GM21786 (cell line): ENCODE measurements around the gene TIMP4.

Source experiments
- ATAC-seq: cut with Tn5 transposase; IDR thresholded peaks from one replicate; pipeline ENCODE4 v1.9.1; 2021; ENCODE audit not compliant: unreplicated experiment

The TIMP4 gene

DNA sequence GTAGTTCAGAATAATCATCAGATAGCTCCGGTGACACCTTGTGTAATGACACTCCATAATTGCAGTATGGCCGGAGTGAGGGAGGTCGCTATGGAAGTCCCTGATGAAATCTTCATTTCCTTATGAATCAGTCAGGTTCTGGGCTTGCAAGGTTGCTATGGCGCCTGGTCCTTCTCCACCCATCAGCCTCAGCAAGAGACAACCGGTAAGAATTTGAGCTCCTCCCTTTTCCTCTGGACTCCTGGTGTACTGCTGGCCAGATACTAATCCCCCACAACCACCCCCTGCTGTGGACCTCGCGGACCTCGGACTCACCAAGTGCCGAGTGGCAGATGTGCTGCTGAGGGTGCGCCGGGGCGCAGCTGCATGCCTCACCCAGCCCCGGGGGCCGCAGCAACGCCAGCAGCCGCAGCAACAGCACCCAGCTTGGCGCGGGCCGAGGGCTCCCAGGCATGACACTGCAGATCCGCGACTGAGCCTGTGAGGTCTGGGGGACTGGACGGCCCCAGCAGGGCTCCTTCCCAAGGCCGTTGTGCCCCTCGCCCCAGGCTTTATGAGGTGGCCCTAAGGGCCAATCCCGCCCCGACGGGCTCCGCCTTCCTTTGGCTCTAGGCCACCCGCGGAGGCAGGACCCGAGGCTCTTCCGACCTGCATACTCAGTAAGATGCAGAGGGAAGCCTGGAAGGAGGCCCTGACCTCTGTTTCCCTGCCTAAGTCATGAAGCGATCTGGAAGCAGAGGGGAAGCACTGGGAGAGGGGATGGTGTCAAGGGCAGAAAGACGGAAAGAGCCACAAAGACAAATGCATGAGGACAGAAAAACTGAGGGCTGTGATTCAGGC, at the start of gene TIMP4:
Gene TIMP4 (minus strand): TSS at position 526 of the 840 bp plus-strand sequence. CDS start 72 bp downstream, at position 454.
- no peak for ATAC-seq

DNA sequence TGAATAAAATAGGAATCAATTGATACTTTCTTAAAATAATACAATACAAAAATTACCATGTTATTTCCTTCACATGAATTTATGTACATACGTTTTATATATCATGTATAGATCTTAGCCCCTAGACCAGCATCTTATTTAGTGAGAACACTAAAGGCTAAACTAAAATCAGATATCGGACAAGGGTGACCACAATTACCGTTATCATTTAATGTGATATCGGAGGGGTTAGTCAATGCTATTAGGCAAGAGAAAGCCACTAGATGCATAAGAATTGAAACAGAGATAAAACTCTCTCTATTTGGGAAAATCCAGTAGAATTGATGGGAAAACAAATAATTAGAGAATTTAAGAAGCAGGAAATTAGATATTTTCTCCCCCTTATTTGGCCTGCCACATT, 46.5 kb upstream of the TIMP4 start:
- no peak for ATAC-seq

GRCh38 chr3:12201813-12202212, 43.1 kb upstream of the TIMP4 start:
- no peak for ATAC-seq

DNA sequence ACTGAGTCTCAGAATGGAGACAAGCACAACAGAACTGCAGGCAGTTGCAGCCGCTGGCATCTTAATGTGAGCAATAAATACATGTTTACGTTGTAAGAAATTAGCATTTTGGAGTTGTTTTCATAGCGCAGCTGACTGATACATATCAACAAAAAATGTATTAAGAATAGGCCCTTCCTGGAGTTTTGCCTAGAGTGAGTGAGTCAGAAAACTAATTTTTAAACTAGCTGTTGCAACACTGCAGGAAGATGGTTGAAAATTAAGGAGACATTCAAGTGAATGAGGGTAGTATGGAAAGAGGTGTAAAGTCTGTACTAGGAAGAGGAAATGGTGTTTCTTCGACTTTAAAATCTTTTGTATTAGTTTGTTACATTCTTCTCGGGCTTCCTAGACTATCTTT, 39.6 kb upstream of the TIMP4 start:
- no peak for ATAC-seq

- peak; percentile 40 for ATAC-seq
Observed at GRCh38 chr3:12197475-12197874, 38.8 kb upstream of the TIMP4 start.

DNA sequence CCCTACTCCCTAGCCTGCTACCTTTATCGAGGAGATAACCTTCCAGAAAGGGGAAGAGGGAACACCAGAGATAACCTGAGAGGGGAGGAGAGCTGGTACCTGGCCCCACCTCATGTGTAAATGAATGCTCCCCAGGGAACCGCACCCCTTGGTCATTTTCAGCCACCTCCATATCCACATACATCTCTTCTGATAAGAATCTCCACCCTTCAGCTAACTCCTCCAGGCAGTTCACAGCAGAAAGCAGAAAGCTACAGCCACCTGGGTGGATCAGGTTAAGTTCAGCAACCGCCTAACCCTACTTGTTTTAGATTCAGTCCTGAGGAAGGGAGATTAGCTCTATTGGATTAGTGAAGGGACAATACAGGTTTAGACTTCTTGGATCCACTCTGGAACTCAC, 38.0 kb upstream of the TIMP4 start:
- no peak for ATAC-seq

DNA sequence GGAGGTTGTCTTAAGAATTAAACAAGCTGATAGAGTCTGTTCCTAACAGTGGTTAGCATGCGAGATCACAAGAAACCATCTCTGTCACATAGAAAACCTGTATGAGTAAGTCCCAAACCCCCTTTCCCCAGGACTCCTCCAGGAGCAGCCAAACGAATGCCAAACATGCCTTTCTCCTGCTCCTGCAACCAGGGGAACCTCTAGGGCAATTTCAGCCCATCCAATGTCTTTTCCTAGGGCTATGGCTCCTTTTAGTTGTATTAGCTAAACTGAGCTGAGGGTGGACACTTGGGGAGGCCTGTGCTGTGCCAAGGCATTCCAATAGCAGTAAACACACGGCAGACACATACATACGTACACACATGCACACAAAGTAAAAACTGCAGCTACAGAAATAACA, 36.5 kb upstream of the TIMP4 start:
- no peak for ATAC-seq

DNA sequence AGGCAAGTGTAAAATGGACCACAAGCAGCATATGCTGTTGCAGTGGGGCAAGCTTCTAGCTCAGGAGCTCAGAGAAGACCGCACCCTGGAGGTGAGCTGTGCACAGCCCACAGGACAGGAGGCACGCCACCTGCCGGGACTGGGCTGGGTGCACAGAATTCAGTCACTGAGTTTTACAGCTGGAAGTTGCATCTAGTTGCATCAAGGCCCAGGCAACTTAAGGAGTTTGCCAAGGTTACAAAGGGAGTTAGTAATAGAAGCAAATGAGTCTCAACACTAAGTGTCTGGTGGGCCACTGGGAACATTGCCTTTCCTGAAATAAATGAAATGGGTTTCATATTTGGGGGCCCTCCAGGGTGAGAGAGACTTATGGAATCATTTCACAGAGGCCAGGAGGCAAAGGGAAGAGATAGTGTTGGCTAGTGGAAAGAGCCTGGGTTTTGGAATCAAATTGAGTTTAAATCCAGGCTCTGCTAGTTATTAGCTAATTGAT, 36.0 kb upstream of the TIMP4 start:
- peak; percentile 63 for ATAC-seq

- peak; percentile 35 for ATAC-seq
Observed at GRCh38 chr3:12194209-12194608, 35.5 kb upstream of the TIMP4 start.

- ATAC-seq, result peak; percentile 53
Observed at GRCh38 chr3:12193485-12194165, 34.9 kb upstream of the TIMP4 start.

DNA sequence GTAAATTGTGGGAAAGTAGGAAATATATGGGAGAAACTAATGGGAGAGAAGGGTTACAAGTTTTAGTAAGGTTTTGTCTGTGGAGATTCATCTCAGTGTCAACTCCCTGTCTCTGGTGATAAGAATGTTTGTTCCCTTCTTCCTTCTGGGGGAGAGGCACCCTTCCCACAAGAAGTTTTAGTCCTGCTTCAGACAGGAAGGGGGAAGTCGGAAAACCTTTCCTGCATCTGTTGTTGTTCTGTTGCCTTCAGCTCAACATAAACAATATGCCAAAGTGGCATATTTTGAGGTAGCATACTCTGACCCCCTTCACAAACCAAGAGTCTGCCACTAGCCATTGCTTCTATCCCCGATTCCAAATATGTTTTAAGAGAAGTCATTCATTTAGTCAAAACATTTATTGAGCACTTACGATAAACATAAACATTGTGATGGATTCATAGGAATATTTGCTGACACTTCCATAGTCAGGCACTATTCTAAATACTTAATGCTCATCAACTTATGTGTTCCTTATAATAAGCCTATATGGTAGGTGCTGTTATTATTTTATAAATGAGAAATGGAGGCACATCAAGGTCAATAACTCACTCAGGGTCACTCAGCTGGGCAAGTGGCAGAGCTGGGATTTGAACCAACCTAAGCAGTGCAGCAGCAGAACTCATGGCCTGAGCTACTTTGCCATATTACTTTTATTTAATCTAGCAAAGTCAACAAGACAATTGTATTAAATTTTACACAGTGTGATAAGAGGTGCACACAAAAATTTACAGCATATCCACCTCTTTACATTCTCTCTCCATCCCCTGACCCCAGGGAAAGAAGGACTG, 34.2 kb upstream of the TIMP4 start:
- ATAC-seq, result no peak

DNA sequence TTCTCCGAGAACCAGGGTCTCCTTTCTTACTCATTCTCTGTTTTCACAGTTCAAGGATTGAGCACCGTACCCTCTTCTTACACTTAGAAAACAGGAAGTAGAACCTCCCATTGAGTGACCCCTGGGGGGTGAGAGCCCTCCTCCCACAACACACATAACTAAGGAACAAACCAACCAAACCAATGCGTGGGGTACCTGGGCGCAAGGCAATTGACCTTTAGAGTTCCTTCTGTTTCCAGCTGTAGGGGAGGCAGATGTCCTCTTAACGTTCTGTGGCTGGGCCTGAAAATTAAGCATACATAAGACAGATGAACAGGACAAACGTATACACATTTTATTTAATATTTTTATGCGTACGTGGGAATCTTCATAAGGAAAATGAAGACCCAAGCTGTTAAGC, 33.5 kb upstream of the TIMP4 start:
- ATAC-seq, result no peak

- no peak for ATAC-seq
Observed at GRCh38 chr3:12191559-12191958, 32.8 kb upstream of the TIMP4 start.

- ATAC-seq, result no peak
Observed at GRCh38 chr3:12190832-12191231, 32.1 kb upstream of the TIMP4 start.

DNA sequence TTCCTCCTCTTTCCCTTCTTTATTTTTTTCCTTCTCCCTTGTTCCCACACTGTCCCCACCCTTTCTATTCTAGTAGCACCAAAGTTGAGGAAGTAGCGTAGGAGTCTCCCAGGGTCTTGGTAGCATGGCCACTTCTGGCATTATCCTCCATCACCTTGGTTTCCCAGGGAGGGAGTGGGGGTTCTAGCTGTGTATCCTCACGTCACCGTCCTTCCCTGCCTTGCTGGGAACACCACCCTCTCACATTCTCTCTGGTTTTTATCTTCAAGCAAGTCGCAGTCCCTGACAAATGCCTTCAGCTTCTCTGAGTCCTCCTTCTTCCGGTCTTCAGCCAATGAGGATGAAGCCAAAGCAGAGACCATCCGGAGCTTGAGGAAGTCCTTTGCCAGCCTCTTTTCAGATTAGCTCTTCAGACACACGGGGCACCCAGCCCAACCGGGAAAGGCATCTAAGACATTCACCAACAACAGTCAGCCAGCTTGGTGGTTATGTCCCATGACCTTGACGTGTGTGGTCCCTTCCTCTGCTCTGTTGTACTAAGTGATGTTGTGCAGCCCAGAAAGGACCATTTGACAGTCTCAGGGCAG, 31.6 kb upstream of the TIMP4 start:
- ATAC-seq, result no peak

- ATAC-seq, result no peak
Observed at GRCh38 chr3:12188681-12189287, 30.1 kb upstream of the TIMP4 start.

DNA sequence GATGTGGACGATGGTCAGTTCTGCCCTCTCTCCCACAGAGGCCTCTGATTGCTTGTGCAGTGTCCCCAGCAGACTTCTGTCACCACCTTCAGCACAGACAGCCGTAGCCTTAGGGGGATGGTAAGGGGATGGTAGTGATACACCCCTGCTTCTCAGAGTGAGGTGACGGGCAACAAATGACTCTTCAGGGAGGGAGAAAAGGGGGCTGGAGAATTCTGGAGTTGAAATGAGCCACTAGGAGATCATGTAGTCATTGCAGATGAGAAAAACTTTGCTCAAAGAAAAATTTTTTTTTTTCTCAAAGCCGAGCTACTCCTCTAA, 29.6 kb upstream of the TIMP4 start:
- ATAC-seq, result peak; percentile 14

DNA sequence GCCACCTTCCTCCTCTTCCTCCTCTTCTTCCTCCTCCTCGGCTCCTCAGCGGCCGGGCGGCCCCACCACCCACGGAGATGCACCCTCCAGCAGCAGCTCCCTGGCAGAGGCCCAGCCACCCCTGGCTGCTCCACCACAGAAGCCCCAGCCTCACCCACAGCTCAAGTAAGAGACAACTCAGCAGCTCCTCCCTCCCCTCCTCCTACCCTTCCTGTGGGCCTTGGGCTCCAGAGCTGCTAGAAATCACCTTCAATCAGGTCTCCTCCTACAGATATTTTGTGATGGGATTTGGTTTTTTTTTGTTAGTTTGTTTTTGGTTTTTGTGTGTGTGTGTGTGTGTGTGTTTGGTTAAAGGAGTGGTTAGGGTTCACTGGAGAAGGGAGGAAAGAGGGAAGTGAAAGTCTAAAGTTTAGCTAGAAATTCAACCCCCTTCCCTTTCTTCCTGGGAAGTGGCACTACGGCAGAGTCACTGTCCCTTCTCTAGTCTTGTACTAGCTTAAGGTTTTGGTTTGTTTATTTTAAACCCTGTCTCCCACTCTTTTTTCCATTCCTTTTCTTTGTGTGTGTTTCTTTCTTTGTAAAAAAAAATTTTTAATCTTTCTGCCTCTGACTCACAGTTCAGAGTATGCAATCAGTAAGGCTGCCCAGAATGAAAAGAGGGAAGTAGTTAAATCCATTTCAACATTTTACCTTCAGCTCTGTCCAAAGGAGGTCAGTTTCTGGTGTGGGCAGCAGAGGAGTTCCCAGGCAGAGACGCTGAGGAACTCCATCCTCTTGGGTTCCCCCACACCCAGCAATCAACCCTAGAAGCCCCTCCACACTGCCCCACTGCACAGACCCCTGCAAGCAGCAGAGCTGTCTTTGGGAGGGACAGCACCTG, 29.0 kb upstream of the TIMP4 start:
- peak; percentile 63 for ATAC-seq

DNA sequence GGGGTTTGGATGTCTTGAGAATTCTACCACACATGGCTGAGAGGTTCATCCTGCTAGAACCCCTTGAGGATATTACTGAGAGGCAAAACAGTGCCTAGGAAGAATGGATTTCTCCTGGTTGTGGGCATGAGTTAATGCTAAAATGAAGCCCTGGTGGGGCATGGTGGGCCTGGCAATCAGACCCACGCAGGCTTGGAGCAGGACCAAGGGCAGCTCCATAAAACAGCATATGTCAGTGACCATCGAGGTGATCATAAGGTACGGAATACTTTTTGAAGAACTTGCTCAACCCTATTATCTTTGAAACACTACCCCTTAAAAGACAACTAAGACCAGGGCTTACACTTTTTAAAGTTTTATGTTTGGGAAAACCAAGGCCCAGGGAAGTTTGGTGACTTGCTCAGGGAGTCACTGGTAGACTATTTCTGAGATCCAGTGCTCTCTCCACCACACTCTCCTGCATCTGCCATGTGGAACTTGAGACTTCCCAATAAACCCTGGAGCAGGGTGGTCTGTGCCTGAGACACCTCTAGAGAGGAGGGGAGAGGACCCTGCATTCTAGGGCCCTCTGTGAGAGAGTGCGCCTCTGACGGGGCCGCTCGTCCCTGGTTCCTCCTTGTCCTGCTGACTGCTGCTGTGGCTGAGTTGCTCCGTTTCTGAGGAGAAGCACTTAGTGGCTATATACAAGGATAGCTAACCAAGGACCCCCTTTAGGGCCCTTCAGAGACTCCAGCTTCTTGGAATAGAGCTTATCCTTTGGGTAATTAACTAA, 28.0 kb upstream of the TIMP4 start:
- no peak for ATAC-seq
